Adipose tissue (tissue), 3 donors: ENCODE results near the gene TBC1D22A. TPM values are rescaled to one million over a fixed set of nuclear protein-coding genes. Genes with fewer than 3 reads are reported as not detected.
"Not testable (repeated sequence)": the region's sequence is repeated elsewhere in the genome, so short reads cannot be mapped to it uniquely, and the experiment has no call there.

Experiments used
- H3K27ac ChIP-seq: one replicate; pipeline ENCODE4 v1.5.1; 2013; ENCODE audit warnings: low read depth, low read length
- WGBS, 3 donors: extraction: QIAGEN DNeasy Blood & Tissue Kit; methylation state at CpG; one replicate each; pipeline ENCODE4 v1.1.7; 2013; 5-methylcytosine and 5-hydroxymethylcytosine counted together
- polyA plus RNA-seq, 3 donors: library from polyadenylated mRNA; stranded (reverse); fragments of 200-250 nt; gene quantifications; one replicate each; pipeline ENCODE4 v1.2.3, GENCODE V29; 2013
- donor health status: healthy with polysubstance abuse.
- donor health status: Bipolar disorder and iron deficiency.
- donor health status: healthy.

TBC1D22A gene
- polyA plus RNA-seq, 3 donors: 13.3 to 16.7 (median 15.4) TPM

DNA sequence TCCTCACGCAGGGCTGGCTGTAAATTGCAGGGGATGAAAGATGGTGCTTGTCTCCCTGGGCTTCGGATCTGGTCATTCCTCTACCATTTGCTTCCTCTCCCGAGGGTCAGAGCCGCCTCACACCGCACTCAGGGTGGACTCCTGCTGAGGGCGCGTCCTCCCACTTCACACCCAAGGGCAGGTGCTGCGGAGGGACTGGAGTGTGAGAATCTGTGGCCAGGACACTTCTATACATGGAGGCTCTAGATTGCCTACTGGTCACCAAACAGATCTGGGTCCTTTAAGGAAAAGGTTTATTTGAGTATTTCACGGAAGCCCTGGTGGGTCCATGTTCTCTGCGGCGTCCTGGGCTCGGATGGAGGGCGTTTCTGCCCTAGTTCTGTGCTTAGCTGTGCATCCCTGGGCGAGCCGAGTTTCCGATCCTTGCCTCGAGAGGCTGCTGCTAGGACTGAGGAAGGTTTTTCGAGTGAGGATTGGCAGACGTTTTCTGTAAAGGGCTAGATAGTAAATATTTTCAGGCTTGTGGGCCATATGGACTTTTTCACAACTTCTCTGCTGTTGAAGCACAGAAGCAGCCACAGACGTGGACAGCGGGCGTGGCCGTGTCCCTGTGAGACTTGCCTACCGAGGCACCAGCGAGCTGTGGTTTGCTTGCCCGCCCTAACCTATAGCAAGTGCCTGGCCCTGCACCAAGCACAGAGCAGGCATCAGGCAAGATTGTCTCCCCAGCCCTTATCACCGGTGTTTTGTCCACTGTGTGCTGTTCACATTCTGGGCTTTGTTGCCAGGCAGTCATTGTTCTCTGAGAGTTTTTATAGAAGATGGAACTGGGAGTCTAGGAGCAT, 279.0 kb downstream of the TBC1D22A start:
- H3K27ac ChIP-seq: no peak overlapping the region
- 86 to 93% (median 89%) methylated on average over 27 of the region's 27 CpGs for WGBS, 3 donors

- no peak overlapping the region for H3K27ac ChIP-seq
- WGBS, 3 donors: 95 to 97% (median 95%) methylated on average over 10 to 11 of the region's 11 CpGs
Measured at GRCh38 chr22:47042116-47042825, 279.8 kb downstream of the TBC1D22A start.

GRCh38 chr22:47042861-47043496, 280.5 kb downstream of the TBC1D22A start:
- no peak overlapping the region for H3K27ac ChIP-seq
- WGBS, 3 donors: 93 to 97% (median 96%) methylated on average over 18 of the region's 18 CpGs

- WGBS, 3 donors: 52 to 58% (median 54%) methylated on average over 18 to 19 of the region's 19 CpGs
- H3K27ac ChIP-seq: no peak overlapping the region
Measured at GRCh38 chr22:47043835-47044721, 281.6 kb downstream of the TBC1D22A start.

- no peak overlapping the region for H3K27ac ChIP-seq
- 80 to 87% (median 83%) methylated on average over 29 of the region's 29 CpGs for WGBS, 3 donors
Measured at GRCh38 chr22:47044722-47045535, 282.5 kb downstream of the TBC1D22A start.

DNA sequence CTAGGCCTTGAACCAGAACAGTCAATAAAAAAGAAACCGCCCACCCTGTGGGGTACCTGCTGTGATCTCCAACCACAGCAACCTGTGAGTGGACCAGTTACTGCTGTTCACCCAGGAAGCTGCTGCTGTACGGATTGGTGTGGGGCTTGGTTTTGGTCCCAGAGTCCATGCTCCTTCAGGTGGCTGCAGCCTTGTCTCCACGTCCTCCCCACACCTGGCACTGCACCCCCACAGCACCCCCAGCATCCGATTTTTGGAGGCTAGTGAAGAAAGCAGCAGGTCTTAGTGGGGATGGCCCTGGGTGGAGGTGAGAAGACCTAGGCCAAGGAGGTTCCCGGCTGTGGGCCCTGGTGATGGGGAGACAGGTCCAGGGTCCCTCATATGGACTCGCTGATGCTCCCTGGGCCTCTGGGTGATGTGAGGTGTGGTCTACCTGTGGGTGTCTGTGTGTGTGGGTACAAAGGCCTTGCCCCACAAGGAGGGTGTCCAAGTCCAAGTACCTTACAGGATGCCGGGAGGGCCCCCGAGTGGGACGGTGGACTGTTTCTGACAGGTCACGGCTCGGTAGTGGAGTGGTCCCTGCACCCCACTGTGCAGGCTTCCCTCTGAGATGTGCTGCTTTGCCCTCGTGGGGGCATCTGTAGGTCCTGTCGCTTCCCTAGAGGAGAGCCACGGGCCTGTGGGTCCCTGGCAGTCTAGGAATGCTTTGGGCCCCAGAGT, 283.4 kb downstream of the TBC1D22A start:
- WGBS, 3 donors: 97 to 99% (median 97%) methylated on average over 14 of the region's 14 CpGs
- no peak overlapping the region for H3K27ac ChIP-seq

GRCh38 chr22:47046411-47047065, 284.1 kb downstream of the TBC1D22A start:
- no peak overlapping the region for H3K27ac ChIP-seq
- WGBS, 3 donors: 76 to 86% (median 76%) methylated on average over 10 of the region's 10 CpGs

GRCh38 chr22:47047321-47048122, 285.1 kb downstream of the TBC1D22A start:
- no peak overlapping the region for H3K27ac ChIP-seq
- 95 to 96% (median 96%) methylated on average over 13 of the region's 13 CpGs for WGBS, 3 donors

DNA sequence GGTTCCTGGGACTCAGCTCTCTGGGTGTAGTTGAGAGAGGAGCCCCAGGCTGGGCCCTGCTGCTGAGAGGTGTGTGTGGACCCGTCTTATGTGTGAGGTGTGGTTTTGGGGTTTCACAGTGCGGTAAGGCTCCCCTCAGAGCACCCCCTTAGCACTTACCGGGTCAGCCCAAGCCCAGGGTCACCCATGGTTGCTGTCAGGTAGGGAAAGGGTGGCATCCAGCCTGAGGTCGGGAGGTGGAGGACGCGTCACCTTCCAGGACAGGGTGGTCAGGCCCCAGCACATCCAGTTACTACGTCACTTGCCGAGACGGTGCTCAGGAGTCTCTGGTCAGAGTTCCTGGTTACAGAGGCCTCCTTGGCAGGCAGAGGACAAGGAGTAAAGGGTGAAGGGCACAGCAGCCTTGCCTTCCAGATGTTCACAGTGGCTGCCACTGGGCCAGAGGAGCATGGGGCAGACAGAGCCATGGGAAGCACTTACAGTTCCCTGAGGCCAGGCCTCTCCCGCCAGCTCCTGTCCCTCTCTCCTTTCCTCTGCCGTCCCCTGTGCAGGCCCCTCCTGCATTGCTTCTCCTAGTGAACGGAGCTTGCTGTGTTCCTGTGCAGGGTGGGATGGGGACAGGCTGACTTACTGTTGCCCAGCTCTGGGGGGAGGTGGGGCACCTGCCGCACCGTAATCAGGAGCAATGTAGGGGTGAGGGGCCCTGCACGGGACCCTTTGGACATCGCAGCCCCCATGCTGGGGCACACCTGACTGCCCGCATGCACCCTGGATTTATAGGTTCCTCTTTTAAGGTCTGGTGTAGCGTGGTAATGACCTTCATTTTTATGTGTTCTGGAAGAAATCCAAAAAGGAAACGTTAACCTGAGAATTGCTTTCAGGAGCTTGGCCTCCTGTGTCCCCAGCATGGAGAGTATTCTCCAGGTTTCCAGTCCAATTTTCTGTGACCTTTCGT, 285.9 kb downstream of the TBC1D22A start:
- WGBS, 3 donors: 79 to 83% (median 80%) methylated on average over 20 of the region's 20 CpGs
- H3K27ac ChIP-seq: no peak overlapping the region

- 88 to 90% (median 89%) methylated on average over 17 of the region's 17 CpGs for WGBS, 3 donors
- H3K27ac ChIP-seq: no peak overlapping the region
Measured at GRCh38 chr22:47049078-47049624, 286.7 kb downstream of the TBC1D22A start.

GRCh38 chr22:47049736-47050400, 287.4 kb downstream of the TBC1D22A start:
- not testable (repeated sequence) for H3K27ac ChIP-seq
- WGBS, 3 donors: 91 to 95% (median 93%) methylated on average over 17 of the region's 17 CpGs

GRCh38 chr22:47050401-47051051, 288.1 kb downstream of the TBC1D22A start:
- no peak overlapping the region for H3K27ac ChIP-seq
- WGBS, 3 donors: 81 to 89% (median 87%) methylated on average over 19 to 20 of the region's 20 CpGs

GRCh38 chr22:47051441-47052071, 289.1 kb downstream of the TBC1D22A start:
- 82 to 92% (median 91%) methylated on average over 20 of the region's 20 CpGs for WGBS, 3 donors

More at GRCh38 chr22:47051441-47052071, 289.1 kb downstream of the TBC1D22A start:
- no peak overlapping the region for H3K27ac ChIP-seq
